ENCODE results near the gene PRKAR1B.

DNA sequence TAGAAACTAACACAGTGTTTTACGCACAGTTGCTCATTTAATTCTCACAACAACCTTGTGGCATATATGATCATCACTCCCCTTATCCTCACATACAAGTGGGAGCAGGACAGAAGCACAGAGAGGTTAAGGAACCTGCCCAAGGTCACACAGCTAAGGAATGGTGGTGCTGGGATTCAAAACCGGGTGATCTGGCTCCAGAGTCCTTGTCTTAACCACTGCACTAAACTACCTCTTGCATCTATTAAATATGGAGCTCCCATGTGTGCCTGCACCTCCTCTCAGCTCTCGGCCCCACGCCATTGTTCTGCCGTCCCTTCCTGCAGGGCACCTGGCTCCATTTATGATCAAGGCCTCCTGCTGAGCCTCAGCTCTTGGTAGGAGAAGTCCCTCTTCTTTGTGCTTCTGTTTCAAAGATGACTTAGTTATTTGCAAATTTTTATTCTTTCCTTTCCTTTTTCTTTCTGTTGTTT, 107.7 kb downstream of the PRKAR1B start:
- TF ChIP-seq, protein P1, sequence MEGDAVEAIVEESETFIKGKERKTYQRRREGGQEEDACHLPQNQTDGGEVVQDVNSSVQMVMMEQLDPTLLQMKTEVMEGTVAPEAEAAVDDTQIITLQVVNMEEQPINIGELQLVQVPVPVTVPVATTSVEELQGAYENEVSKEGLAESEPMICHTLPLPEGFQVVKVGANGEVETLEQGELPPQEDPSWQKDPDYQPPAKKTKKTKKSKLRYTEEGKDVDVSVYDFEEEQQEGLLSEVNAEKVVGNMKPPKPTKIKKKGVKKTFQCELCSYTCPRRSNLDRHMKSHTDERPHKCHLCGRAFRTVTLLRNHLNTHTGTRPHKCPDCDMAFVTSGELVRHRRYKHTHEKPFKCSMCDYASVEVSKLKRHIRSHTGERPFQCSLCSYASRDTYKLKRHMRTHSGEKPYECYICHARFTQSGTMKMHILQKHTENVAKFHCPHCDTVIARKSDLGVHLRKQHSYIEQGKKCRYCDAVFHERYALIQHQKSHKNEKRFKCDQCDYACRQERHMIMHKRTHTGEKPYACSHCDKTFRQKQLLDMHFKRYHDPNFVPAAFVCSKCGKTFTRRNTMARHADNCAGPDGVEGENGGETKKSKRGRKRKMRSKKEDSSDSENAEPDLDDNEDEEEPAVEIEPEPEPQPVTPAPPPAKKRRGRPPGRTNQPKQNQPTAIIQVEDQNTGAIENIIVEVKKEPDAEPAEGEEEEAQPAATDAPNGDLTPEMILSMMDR (IDR thresholded peaks at IDR 0.05 in 4 of 5, conservative IDR thresholded peaks at IDR 0.05 in 1 of 5) = no peak
- TF ChIP-seq POLR2A (IDR thresholded peaks at IDR 0.05) = no peak

Data from gastrocnemius medialis (tissue), 4 donors.